ENCODE measurements around the gene C14orf132.

The C14orf132 gene

DNA sequence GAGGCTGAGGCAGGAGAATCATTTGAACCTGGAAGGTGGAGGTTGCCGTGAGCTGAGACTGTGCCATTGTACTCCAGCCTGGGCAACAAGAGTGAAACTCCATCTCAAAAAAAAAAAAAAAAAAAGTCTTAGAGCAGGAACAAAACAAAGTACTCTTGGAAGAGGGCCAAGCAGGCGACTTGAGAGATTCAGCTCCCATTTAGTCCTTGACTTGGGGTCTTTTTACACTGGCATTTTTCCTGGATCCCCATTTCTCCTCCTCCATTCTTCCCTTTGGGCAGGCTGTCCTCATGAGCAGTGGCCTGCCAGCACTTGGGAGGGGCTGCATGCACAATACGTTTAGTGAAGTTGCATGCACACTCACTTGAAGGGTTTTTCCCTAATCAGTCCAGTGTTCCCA lies 72.9 kb downstream of the C14orf132 start:
- TF ChIP-seq, protein P1, sequence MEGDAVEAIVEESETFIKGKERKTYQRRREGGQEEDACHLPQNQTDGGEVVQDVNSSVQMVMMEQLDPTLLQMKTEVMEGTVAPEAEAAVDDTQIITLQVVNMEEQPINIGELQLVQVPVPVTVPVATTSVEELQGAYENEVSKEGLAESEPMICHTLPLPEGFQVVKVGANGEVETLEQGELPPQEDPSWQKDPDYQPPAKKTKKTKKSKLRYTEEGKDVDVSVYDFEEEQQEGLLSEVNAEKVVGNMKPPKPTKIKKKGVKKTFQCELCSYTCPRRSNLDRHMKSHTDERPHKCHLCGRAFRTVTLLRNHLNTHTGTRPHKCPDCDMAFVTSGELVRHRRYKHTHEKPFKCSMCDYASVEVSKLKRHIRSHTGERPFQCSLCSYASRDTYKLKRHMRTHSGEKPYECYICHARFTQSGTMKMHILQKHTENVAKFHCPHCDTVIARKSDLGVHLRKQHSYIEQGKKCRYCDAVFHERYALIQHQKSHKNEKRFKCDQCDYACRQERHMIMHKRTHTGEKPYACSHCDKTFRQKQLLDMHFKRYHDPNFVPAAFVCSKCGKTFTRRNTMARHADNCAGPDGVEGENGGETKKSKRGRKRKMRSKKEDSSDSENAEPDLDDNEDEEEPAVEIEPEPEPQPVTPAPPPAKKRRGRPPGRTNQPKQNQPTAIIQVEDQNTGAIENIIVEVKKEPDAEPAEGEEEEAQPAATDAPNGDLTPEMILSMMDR (IDR thresholded peaks at IDR 0.05; ENCODE audit: borderline replicate concordance, insufficient read depth, low read depth, low read length): no peak

DNA sequence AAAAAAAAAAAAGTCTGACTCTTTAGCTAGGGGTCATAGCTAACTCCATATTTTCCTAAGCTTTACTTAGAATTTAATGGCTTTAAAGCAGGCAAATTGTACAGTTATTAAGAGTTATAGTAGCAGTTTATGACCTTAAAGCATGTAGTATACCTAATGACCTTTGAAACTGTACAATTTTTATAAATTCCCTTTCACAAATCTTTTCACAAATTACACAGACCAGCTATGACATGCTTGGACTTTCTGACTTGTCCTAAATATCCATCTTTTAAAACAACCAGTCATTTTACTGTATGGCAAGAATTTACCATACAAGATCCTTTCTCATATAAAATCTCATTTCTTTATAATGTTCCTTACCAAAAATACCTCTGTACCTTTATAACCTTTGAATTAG lies 74.8 kb downstream of the C14orf132 start:
- TF ChIP-seq, protein P1 (IDR thresholded peaks at IDR 0.05; ENCODE audit: borderline replicate concordance, insufficient read depth, low read depth, low read length): no peak
- H3K4me3 ChIP-seq (ENCODE audit: low read depth, low read length): no peak overlapping the region

More for the DNA sequence above, 72.9 kb downstream of the C14orf132 start:
- no peak overlapping the region for H3K4me3 ChIP-seq (ENCODE audit: low read depth, low read length)

DNA sequence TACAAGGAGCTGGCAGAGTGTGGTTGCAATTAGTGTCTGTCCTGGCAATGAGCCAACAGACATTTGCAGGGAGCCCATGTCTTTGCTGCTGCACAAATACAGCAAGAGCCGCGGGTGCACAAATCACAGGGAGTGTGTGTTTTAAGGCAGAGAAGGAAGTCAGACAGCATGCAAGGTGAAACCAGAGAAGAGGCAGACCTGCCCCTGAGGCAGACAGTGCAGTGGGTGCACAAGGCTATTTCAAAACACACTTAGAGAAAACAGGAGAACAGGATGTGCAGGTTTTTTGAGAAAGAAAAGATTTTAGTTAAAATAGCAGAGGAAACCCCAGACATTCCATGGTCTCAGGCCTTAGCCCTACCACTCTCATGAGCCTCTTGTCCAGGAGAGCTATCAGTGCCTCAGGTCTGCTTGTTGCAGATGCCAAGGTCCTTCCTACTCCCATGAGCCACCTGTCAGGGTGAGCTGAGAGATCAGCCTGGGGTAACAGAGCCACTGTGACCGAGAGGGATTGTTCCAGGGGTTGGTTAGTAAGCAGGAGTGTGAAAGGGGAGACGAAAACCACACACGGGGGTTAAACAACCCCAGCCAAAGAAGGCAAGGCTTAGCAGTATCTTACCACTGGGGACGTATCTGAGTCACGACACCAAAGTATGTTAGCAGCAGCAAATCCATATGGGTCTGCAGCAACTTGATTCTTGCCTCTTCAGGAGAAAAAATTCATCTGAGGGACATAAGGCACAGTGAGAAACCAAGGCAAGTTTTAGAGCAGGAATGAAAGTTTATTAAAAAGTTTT lies 78.1 kb downstream of the C14orf132 start:
- no peak overlapping the region for H3K4me3 ChIP-seq (ENCODE audit: low read depth, low read length)
- TF ChIP-seq, protein P1 (IDR thresholded peaks at IDR 0.05; ENCODE audit: borderline replicate concordance, insufficient read depth, low read depth, low read length): no peak

DNA sequence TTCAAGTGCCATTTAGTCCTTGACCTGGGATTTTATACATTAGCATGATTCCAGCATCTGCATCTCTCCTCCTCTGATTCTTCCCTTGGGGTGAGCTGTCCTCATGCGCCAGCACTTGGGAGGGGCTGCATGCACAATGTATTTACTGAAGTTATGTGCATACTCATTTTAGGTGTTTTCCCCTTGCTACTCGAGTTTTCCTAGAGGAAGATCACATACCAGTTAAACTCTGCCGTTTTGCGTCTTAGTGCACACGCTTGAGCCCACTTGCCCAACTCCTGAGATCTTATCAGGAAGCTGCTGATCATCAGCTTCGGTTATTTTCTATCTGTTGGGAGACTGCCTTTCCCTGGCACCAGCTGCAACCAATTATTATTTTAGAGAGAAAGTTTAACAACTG lies 78.8 kb downstream of the C14orf132 start:
- TF ChIP-seq, protein P1 (IDR thresholded peaks at IDR 0.05; ENCODE audit: borderline replicate concordance, insufficient read depth, low read depth, low read length): no peak
- no peak overlapping the region for H3K4me3 ChIP-seq (ENCODE audit: low read depth, low read length)

DNA sequence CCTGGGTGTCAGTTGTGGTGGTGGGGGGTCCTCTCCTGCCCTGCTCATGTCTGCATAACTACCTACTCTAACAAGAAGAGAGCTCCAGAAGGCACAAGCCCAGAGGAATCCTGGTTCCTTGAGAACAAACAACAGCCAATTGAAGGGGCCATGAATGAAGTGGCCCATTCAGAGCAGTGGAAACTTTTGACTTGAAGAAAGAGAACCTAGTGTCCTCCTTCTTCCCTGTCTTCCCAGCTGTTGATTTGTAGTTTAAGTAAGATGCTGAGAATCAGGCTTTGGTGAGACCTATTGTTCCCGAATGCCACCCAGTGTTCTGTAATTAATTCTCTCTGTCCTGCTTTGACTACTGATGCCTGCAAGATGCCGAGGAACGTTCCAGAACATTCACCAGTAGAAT lies 79.2 kb downstream of the C14orf132 start:
- no peak overlapping the region for H3K4me3 ChIP-seq (ENCODE audit: low read depth, low read length)
- TF ChIP-seq, protein P1 (IDR thresholded peaks at IDR 0.05; ENCODE audit: borderline replicate concordance, insufficient read depth, low read depth, low read length): no peak

DNA sequence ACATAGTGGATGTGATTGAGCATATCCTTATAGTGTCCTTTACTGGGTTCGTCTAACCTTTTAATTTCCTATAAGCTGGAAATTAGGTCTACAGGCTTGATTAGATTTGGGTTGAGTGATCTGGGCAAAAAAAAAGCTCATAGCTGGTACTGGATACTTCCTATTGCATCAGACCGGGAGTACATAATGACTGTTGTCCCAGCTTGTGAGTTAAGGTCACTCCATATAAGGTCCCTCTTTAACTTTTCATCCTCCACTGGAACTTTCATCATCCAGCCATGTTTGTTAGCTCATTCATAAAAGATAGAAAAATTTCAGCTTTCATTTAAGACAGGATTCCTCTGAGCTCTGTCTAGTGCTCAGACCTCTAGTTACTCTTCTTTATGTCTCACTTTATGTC lies 80.8 kb downstream of the C14orf132 start:
- TF ChIP-seq, protein P1 (IDR thresholded peaks at IDR 0.05; ENCODE audit: borderline replicate concordance, insufficient read depth, low read depth, low read length): no peak

DNA sequence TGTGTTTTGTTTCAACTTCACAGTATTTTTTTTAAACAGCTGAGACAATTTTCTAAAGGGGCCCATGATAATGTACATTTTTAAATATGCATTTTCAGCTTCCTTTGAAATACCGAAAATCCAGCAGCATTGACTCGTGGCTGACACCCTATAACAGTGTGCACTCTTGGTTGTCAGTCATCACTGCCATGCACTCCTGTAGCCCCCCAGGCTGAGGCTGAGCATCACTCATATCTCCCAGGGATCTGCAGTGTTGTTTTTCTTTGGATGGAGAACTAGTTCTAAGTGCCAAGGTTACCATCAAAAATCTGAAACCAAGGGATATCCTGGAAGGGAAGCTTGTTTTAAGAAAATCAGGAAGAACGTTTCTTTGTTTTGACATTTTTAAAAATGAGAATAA lies 81.2 kb downstream of the C14orf132 start:
- no peak overlapping the region for H3K4me3 ChIP-seq (ENCODE audit: low read depth, low read length)
- TF ChIP-seq, protein P1 (IDR thresholded peaks at IDR 0.05; ENCODE audit: borderline replicate concordance, insufficient read depth, low read depth, low read length): no peak

More for the DNA sequence above, 80.8 kb downstream of the C14orf132 start:
- H3K4me3 ChIP-seq (ENCODE audit: low read depth, low read length): no peak overlapping the region

Measured in GM12875 (cell line).